Osteocyte (in vitro differentiated cells): Measurements from ENCODE around the gene GRIN3B. TPM values are rescaled to one million over a fixed set of nuclear protein-coding genes. Genes with fewer than 3 reads are reported as not detected.

ENCODE experiments used
- DNase-seq: peaks from one replicate; pipeline ENCODE4 v3.0.0; 2021; ENCODE audit warnings: mixed read lengths; ENCODE audit not compliant: unreplicated experiment; ENCODE audit errors: extremely low spot score
- H3K27ac Mint-ChIP-seq: one replicate; pipeline ENCODE4 v1.8.0; 2021; ENCODE audit warnings: mild to moderate bottlenecking, mixed read lengths; ENCODE audit not compliant: unreplicated experiment
- H3K27me3 Mint-ChIP-seq: one replicate; pipeline ENCODE4 v1.8.0; 2021; ENCODE audit warnings: mixed read lengths; ENCODE audit not compliant: unreplicated experiment
- H3K36me3 Mint-ChIP-seq: one replicate; pipeline ENCODE4 v1.8.0; 2021; ENCODE audit warnings: mixed read lengths; ENCODE audit not compliant: unreplicated experiment
- H3K4me1 Mint-ChIP-seq: one replicate; pipeline ENCODE4 v1.8.0; 2021; ENCODE audit warnings: mixed read lengths; ENCODE audit not compliant: unreplicated experiment
- H3K4me3 Mint-ChIP-seq: one replicate; pipeline ENCODE4 v1.8.0; 2021; ENCODE audit warnings: mild to moderate bottlenecking, moderate library complexity, mixed read lengths; ENCODE audit not compliant: unreplicated experiment
- H3K9me3 Mint-ChIP-seq: one replicate; pipeline ENCODE4 v1.8.0; 2021; ENCODE audit warnings: mixed read lengths; ENCODE audit not compliant: unreplicated experiment
- total RNA-seq: library from RNA; stranded (reverse); gene quantifications from 2 replicates; pipeline ENCODE4 v1.2.1, GENCODE V29; 2021
- TF ChIP-seq, protein P1 (sequence below): fragments of 200-600 bp; sonication (generic); IDR thresholded peaks from 2 replicates; pipeline ENCODE4 v1.5.0; 2021; ENCODE audit warnings: antibody characterized with exemption, mild to moderate bottlenecking, moderate library complexity

The GRIN3B gene
- total RNA-seq, 1 donor from 2014 or later = 0.46 TPM

DNA sequence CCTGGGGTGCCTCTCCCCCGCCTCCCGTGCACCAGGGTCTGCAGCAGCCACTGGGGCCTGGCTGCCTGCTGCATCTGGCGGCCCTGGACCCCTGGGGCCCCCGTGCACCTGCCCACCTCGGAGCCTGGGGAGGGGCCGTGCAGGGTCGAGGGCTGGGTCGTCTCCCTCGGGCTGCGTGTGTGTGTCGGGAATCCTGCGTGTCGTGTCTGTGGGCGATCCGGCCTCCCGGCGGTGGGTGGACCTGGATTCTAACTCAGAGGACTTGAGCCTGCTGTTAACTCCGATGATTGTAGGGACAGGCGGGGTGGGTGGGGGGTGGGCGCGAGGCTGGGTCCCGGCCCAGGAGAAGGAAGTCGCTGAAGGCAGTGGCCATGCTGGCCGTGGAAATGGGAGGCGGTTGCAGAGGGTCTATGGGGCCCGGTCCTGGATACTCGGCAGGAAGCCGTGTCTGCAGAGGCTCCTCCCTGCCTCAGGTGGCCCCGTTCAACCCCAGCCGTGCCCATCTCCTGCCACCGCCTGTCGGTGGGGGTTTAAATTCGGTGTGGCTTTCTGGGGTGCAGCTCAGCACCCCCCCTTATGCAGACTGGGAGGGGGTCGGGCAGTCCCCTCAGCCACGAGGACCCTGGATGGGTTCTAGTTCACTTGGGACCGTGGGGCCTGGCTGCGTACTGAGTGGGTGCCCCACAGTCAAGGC is 25.5 kb upstream of the GRIN3B start:
- Mint-ChIP-seq H3K27me3 (no peaks in the 10 kb centered on the region), H3K9me3 (peaks cover 4% of the 10 kb centered on the region), H3K4me1 (no peaks in the 10 kb centered on the region), H3K36me3 (peaks cover 17% of the 10 kb centered on the region), H3K4me3 (no peak overlapping the region), H3K27ac (no peak overlapping the region)
- TF ChIP-seq, protein P1, sequence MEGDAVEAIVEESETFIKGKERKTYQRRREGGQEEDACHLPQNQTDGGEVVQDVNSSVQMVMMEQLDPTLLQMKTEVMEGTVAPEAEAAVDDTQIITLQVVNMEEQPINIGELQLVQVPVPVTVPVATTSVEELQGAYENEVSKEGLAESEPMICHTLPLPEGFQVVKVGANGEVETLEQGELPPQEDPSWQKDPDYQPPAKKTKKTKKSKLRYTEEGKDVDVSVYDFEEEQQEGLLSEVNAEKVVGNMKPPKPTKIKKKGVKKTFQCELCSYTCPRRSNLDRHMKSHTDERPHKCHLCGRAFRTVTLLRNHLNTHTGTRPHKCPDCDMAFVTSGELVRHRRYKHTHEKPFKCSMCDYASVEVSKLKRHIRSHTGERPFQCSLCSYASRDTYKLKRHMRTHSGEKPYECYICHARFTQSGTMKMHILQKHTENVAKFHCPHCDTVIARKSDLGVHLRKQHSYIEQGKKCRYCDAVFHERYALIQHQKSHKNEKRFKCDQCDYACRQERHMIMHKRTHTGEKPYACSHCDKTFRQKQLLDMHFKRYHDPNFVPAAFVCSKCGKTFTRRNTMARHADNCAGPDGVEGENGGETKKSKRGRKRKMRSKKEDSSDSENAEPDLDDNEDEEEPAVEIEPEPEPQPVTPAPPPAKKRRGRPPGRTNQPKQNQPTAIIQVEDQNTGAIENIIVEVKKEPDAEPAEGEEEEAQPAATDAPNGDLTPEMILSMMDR = no peak
- no peak for DNase-seq

DNA sequence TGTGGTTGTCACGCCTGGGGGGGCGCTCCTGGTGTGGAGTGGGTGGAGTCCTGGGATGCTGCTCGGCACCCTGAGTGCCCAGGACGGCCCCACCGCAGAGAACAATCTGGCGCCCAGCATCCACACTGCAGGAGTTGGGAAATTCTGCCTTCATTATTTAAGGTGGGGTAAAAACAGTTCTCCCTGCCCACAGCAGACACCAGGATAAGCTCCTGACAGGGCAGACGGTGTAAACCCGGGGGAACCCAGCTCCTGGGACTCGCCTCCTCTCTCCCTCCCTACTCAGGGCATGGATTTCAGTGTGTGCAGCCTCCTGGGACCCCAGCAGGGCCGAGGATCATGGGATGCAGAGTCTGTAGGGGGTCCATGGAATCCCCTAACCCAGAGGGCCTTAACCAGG is 23.7 kb upstream of the GRIN3B start:
- Mint-ChIP-seq H3K27ac (no peak overlapping the region), H3K4me1 (peaks cover 8% of the 10 kb centered on the region), H3K27me3 (no peaks in the 10 kb centered on the region), H3K36me3 (peaks cover 8% of the 10 kb centered on the region), H3K9me3 (no peaks in the 10 kb centered on the region), H3K4me3 (no peak overlapping the region)
- no peak for DNase-seq
- TF ChIP-seq, protein P1 = no peak

- no peak overlapping the region for H3K27ac Mint-ChIP-seq
- peaks cover 8% of the 10 kb centered on the region for H3K4me1 Mint-ChIP-seq
- peaks cover 8% of the 10 kb centered on the region for H3K36me3 Mint-ChIP-seq
- H3K27me3 Mint-ChIP-seq = no peaks in the 10 kb centered on the region
- TF ChIP-seq, protein P1 = no peak
- no peaks in the 10 kb centered on the region for H3K9me3 Mint-ChIP-seq
- DNase-seq = no peak
- no peak overlapping the region for H3K4me3 Mint-ChIP-seq
These were observed 23.2 kb upstream of the GRIN3B start for GRCh38 chr19:977058-977464.

DNA sequence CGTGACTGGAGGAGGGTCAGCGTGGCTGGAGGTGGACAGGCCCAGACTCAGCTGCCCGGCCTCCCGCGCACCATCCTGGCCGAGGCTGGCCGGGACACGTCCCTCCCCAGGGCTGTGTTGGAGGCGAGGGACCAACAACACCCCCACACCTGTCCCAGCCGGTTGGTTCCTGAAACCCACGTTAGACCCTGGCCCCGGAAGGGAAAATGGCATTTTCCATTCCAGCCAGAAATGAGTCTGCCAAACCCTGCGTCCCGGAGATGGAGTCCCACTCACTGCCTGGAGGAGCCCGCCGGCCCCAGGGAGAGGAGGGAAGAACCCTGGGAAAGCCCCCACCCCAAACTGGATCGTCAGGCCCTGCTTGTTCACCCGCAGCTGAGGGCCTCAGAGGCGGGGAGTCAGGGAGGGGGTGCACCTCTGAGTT is 20.9 kb upstream of the GRIN3B start:
- TF ChIP-seq, protein P1 = no peak
- Mint-ChIP-seq H3K4me3 (no peak overlapping the region), H3K9me3 (no peaks in the 10 kb centered on the region), H3K36me3 (peaks cover 2% of the 10 kb centered on the region), H3K27ac (no peak overlapping the region), H3K27me3 (no peaks in the 10 kb centered on the region), H3K4me1 (peaks cover 12% of the 10 kb centered on the region)
- DNase-seq = no peak

- H3K36me3 Mint-ChIP-seq = peaks cover 2% of the 10 kb centered on the region
- peaks cover 20% of the 10 kb centered on the region for H3K4me1 Mint-ChIP-seq
- H3K27ac Mint-ChIP-seq = no peak overlapping the region
- H3K27me3 Mint-ChIP-seq = no peaks in the 10 kb centered on the region
- H3K9me3 Mint-ChIP-seq = no peaks in the 10 kb centered on the region
- DNase-seq = no peak
- TF ChIP-seq, protein P1 = no peak
- no peak overlapping the region for H3K4me3 Mint-ChIP-seq
These were observed 19.9 kb upstream of the GRIN3B start for GRCh38 chr19:980133-980998.
